ENCODE results near the gene SMPX. TPM values are rescaled to one million over a fixed set of nuclear protein-coding genes. Genes with fewer than 3 reads are reported as not detected.

SMPX gene
- total RNA-seq, 1 donor from 2014 or later, result not detected

GRCh38 chrX:21678048-21678612, 79.8 kb downstream of the SMPX start:
- Mint-ChIP-seq H3K4me1 (ENCODE audit: unreplicated experiment) (no peaks in the 10 kb centered on the region), H3K27ac (ENCODE audit: unreplicated experiment) (no peak overlapping the region), H3K27me3 (ENCODE audit: unreplicated experiment) (no peaks in the 10 kb centered on the region), H3K9me3 (ENCODE audit: unreplicated experiment) (no peaks in the 10 kb centered on the region), H3K36me3 (ENCODE audit: low read depth, unreplicated experiment) (no peaks in the 10 kb centered on the region), H3K4me3 (ENCODE audit: unreplicated experiment) (no peak overlapping the region)
- no peak for TF ChIP-seq CTCF (IDR thresholded peaks at IDR 0.05; ENCODE audit: unreplicated experiment)
- no peak for DNase-seq (ENCODE audit: low spot score)

- no peak for DNase-seq (ENCODE audit: low spot score)
- Mint-ChIP-seq H3K9me3 (ENCODE audit: unreplicated experiment) (no peaks in the 10 kb centered on the region), H3K27ac (ENCODE audit: unreplicated experiment) (no peak overlapping the region), H3K4me1 (ENCODE audit: unreplicated experiment) (no peaks in the 10 kb centered on the region), H3K27me3 (ENCODE audit: unreplicated experiment) (no peaks in the 10 kb centered on the region), H3K4me3 (ENCODE audit: unreplicated experiment) (no peak overlapping the region), H3K36me3 (ENCODE audit: low read depth, unreplicated experiment) (no peaks in the 10 kb centered on the region)
- no peak for TF ChIP-seq CTCF (IDR thresholded peaks at IDR 0.05; ENCODE audit: unreplicated experiment)
Observed at GRCh38 chrX:21675931-21676330, 82.0 kb downstream of the SMPX start.

GRCh38 chrX:21674430-21675186, 83.3 kb downstream of the SMPX start:
- H3K27ac Mint-ChIP-seq (ENCODE audit: unreplicated experiment), result no peak overlapping the region
- no peaks in the 10 kb centered on the region for H3K4me1 Mint-ChIP-seq (ENCODE audit: unreplicated experiment)
- DNase-seq (ENCODE audit: low spot score), result no peak
- no peaks in the 10 kb centered on the region for H3K36me3 Mint-ChIP-seq (ENCODE audit: low read depth, unreplicated experiment)
- TF ChIP-seq CTCF (IDR thresholded peaks at IDR 0.05; ENCODE audit: unreplicated experiment), result no peak
- H3K9me3 Mint-ChIP-seq (ENCODE audit: unreplicated experiment), result no peaks in the 10 kb centered on the region
- H3K4me3 Mint-ChIP-seq (ENCODE audit: unreplicated experiment), result no peak overlapping the region
- H3K27me3 Mint-ChIP-seq (ENCODE audit: unreplicated experiment), result no peaks in the 10 kb centered on the region

GRCh38 chrX:21666679-21667078, 91.2 kb downstream of the SMPX start:
- Mint-ChIP-seq H3K36me3 (ENCODE audit: low read depth, unreplicated experiment) (no peaks in the 10 kb centered on the region), H3K4me3 (ENCODE audit: unreplicated experiment) (no peak overlapping the region), H3K27me3 (ENCODE audit: unreplicated experiment) (peaks cover 2% of the 10 kb centered on the region), H3K4me1 (ENCODE audit: unreplicated experiment) (no peaks in the 10 kb centered on the region), H3K27ac (ENCODE audit: unreplicated experiment) (no peak overlapping the region), H3K9me3 (ENCODE audit: unreplicated experiment) (no peaks in the 10 kb centered on the region)
- DNase-seq (ENCODE audit: low spot score), result no peak
- no peak for TF ChIP-seq CTCF (IDR thresholded peaks at IDR 0.05; ENCODE audit: unreplicated experiment)

- no peak for DNase-seq (ENCODE audit: low spot score)
- no peaks in the 10 kb centered on the region for H3K4me1 Mint-ChIP-seq (ENCODE audit: unreplicated experiment)
- no peak overlapping the region for H3K27ac Mint-ChIP-seq (ENCODE audit: unreplicated experiment)
- no peak for TF ChIP-seq CTCF (IDR thresholded peaks at IDR 0.05; ENCODE audit: unreplicated experiment)
- peaks cover 2% of the 10 kb centered on the region for H3K27me3 Mint-ChIP-seq (ENCODE audit: unreplicated experiment)
- H3K36me3 Mint-ChIP-seq (ENCODE audit: low read depth, unreplicated experiment), result no peaks in the 10 kb centered on the region
- H3K4me3 Mint-ChIP-seq (ENCODE audit: unreplicated experiment), result no peak overlapping the region
- no peaks in the 10 kb centered on the region for H3K9me3 Mint-ChIP-seq (ENCODE audit: unreplicated experiment)
Observed at GRCh38 chrX:21666252-21666651, 91.7 kb downstream of the SMPX start.
